NCI-H524 treated with DMSO at 0.1 percent for 48 hours (cell line): ENCODE measurements around the gene PAX3.
"Not testable (repeated sequence)": the region's sequence is repeated elsewhere in the genome, so short reads cannot be mapped to it uniquely, and the experiment has no call there.

Experiments used
- DNase-seq: peaks from one replicate; lab custom pipeline; 2025; lab: John Stamatoyannopoulos, UW

PAX3 gene

DNA sequence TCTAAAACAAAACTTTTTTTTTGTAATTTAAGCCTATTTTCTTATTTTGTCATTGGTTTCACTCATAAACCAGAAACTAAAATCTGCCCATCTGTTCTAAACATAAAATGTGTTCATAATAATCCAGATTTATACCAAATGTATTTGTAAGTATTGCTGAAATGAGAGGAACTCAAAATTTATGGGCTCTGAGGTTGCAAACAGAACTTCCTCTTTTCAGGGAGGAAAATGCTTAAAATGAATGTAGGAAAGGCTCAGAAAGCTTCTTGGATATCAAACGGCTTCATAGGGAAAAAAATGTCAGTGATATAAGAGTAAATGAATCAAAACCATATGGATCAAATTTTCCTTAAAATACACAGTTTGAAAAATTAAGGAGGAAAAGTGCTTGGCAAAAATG lies 83.9 kb downstream of the PAX3 start:
- no peak for DNase-seq

DNA sequence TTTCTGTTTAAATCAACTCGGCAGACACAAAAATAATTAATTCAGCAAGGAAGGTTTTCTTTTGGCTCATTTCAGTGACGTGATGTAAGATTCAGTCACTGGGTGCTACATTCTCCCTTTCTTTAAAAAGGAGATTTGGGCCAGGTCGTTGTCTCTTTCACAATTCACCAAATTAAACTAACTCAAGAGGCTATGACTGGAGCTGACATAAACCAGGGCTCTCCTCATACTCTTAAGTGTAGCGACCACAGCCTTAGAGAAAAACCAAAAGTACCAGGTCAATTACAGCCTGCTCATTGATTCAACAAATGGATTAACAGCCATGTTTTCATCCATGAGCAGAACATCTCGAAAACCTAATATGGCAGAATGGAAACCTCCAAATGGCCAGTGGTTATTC lies 85.7 kb downstream of the PAX3 start:
- DNase-seq, result no peak

DNA sequence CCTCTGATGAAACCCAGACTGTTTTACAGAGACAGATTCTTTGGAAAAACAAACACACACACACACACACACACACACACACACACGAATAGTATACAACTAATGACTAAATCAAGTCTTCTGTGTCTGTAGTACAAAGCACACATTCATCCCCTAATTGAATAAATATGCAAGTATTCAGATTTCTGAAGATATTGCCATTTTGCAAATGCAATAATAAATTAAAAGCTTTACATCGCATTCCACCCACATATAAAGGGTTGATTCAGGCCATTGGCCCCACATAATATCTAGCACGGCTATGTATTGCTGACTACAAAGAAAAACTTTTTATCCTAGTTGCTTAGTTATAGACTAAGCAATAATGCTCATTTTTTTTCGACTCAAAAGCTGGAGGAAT lies 86.2 kb downstream of the PAX3 start:
- no peak for DNase-seq

DNA sequence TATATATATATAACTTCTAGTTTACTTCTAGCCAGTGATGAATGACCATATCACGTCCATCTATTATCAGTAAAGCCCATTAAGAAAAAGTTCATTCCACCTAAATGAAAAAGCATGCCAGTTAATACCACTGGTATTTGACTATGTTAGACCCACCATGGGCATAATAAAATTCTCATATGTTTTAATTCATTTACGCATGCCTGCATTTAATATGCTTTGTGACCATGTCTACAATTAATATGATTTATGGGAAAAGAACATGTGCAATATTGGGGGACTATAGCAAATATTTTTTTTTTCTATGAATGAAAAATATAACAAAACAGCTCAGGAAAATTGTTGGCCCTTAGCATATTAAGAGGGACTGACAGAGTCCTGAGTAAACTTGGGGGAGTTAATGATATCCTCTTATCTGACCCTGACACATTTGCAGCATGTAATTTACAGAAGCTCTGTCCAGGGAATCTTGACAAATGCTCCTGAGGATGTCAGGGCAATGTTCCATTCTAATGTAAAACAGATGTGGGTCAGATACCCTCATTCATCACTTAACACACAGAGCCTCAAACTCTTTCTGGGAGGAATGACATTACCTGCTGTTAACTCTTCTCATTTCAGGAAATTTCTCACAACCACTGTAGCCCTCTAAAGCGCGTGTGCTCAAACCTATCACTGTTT lies 90.6 kb downstream of the PAX3 start:
- no peak for DNase-seq

DNA sequence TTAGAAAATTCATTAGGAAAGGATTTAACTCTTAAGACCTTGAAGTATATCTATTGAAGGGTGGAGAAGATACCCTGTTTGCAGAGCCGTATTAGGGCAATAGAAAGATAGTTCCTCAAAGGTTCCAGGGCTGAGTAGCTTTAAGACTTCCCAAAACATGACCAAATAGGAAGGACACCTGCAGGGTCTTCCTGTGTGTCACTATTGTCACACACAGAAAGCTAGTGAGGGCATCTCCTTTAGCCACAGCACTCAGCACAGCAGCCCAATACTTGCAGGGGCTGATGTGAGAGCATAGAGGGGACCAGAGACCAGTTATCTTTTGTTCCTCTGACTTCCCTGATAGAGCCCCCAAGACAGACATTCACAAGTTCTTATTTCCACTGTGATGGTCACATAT lies 93.7 kb downstream of the PAX3 start:
- no peak for DNase-seq

DNA sequence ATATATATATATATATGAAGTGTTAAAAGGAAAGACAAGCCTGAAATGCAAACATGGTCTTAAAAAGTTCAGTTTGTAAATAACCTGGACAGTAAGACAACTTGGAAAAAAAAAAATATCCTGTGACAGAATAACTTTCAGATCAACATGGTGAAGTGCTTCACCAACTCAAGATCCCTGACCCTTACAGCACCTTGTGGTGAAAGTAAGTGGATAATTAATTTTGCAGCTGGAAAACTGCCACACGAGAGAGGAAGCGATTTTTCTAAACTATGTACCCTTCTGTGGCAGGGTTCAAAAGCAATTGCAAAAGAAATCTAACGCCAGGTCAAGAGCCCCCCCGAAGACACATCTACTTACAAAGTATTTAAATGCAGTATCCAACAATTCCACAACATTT lies 95.8 kb downstream of the PAX3 start:
- DNase-seq, result no peak

DNA sequence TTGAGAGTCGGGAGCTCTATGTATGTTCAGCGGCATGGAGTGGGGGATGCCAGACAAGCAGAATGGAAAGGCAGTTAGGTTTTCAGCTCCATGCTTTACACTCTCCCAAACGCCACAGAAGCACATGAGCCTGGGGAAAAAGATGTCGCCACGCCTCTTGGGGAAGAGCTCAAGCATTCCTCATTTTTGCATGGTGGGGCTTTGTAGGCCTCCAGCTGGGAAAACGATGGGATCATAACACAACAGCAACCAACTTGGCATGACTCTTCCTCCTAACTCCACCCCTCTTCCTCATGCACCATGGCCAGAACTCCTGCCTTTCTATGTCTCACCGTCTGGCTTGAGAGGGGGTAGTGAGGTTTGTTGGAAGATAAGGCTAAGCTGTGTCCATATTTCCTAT lies 102.6 kb downstream of the PAX3 start:
- no peak for DNase-seq

DNA sequence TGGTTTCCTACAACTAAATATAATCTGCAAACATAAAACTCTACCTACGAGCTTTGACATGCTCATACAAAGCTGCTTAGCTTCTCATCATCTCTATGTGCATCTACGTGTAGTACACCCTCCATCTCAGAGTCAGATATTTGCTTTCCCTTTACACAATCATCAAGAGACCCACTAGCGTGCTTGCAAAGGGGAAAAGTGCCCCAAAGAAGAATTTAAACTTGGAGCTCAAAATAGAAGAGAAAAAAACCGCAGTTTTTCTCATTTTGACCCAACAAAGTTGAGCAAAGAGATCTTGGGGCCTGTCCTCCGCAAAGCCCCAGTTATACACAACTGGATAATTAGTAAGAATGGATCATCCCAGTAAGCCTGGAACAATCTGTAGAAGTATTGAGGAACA lies 104.1 kb downstream of the PAX3 start:
- no peak for DNase-seq

DNA sequence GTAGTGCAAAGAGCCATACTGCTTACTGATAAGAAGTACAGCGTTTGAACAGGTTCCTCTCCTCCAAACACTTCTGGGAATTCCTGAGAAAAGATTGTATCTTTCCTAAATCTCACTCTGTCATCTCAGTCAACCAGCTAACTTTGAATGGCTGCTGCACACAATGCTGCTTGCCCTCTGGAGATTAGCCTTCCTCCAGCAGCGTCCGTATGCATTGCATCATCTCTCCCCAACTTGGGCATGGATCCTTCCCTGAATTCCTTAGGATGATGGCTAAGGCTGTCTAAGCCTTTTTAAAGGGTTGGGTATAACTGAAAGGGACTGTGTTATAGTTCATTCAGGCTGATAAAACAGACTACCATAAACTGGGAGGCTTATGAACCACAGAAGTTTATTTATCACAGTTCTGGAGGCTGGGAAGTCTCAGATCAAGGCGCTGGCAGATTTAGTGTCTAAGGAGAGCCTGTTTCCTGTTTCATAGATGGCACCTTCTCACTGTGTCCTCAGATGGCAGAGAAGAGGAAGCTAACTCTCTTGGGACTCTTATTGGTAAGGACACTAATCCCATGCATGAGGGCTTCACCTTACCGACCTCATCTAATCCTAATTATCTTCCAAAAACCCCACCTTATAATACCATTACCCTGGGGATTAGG lies 105.3 kb downstream of the PAX3 start:
- no peak for DNase-seq

DNA sequence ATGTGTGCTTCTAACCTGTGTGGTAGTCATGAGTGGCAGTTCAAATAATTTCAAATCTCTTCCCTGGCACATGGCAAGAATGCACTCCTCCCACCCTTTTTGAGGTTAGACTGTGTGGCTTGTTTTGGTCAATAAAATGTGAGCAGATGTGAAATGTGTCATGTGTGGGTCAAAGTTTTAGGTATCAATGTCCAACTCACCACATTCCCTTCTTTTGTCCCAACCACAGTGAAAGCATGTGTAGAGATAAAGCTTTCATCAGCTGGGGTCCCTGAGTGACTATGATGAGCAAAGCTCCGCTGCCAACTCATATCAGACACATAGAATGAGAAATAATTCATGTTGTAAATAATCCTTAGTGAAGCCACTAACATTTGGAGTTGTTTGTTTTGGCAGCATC lies 118.2 kb downstream of the PAX3 start:
- no peak for DNase-seq

DNA sequence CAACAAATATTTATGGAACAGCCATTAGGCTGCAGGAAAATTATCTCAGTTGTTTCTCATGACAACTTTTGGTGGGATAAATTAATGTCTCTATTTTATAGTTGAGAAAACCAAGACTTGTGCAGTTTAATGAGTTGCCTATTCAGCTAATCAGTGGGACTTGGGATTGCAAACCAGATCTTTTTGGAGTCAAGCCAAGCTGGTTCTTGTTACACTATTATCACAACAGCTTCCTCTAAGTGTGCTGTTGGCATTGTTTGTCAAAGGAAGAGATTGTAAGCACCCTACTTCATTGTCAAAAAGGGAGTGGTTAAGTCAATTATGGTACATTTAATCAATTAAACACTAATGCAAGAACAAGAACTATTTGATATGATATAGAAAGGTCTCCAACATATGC lies 119.2 kb downstream of the PAX3 start:
- DNase-seq, result no peak

DNA sequence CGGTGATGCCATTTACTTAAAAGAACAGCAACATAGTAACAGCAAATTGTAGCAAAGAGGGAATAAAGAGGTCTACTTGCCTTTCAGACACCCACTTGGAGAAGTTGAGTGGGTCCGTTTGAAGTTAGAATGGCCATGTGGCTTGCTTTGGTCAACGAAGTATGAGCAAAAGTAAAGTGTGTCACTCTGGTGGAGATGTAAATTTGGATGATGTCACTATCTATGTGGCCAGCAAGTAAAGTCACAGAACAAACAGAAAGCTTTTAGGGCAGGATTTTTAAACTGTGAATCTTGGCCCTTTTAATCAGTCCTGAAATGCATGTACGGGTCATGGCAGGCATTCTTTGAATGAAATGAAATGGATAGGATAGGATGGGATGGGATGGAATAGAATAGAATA lies 120.3 kb downstream of the PAX3 start:
- DNase-seq, result no peak

DNA sequence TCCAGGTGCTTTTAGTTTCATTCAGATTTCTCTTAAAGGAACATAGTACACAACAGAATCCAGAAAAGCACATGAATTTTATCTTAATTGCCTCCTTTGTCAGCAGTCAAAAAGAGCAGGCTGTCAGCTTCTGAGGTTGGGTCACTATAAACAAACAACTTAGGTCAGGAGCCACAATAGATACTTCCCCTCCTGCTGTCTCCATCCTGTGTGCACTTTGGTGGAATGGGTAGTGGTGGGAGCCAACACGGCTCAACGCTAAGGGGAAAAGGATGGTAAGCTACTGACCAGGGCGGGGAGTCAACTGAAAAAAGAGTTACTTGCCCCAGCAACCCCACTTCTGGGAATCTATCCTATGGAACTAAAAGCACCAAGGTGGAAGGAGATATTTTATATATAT lies 121.9 kb downstream of the PAX3 start:
- DNase-seq, result no peak

DNA sequence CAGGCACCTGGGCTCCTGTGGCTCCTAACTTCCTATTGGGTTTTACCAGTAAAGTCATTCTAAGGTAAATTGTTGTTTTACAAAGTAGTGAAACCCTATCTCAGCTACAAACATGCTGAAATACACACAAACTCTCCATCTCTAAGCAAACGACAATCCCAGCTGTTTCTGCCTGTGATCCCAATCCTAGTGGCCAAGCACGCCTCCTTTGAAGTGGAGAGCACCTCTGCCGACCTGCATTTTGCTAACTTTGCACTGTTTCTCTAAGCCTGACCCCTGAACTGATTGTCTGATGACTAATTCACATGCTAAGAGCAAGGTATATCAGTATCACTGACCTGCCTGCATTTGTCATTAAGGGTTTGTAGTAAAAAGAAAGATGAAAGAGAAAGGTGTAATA lies 124.3 kb downstream of the PAX3 start:
- DNase-seq, result no peak

DNA sequence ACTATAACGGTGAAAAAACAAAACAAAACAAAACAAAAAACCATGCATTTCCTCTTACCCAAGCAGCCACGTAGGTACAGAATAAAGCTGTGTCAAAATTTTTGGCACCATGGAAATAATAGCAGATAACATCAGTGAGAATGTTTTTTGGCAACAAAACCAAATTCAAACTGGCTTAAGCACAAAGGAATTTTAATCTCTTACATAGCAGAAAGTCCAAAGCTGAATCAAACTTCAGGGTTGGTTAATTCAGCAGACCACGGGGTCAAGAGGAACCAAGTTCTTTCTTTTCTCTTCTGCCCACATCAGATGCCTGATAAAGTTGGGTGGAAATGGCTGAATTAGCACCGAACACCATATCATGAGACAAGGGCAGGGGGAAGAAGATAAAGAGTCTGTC lies 129.5 kb downstream of the PAX3 start:
- DNase-seq, result no peak

DNA sequence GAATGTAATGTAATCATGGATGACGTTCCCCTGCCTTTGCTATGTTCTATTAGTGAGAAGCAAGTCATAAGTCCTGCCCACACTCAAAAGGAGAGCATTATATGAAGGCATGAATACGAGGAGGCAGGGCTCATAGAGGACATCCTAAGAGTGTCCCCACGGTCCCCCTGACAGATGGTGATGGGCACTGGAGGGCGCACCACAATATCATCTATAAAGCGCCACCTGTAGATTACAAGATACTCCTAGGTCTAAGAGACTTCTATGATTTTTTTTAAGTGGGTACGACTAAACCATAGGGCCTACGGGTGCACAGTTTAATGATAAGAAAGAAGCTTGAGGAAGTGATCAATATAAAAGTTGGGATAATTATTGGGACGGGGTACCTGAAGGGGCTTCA lies 131.0 kb downstream of the PAX3 start:
- no peak for DNase-seq

DNA sequence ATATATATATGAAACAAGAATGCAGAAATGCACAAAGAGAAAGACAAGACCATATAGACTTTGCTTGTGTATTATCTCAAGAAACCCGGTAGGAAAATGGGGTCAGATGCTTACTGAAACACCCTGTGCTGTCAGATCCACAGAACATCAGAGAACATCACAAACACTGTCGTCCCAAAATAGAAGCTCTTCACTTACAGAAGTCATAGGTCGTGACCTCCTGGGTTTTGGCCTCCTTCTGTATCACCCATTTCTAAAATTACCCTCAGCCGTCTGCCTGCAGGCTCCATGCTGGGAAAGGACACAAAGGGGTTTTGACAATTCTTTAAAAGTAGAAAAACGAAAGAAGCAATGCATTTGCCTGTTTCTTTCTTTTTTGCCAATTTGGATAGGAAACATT lies 137.9 kb downstream of the PAX3 start:
- no peak for DNase-seq

DNA sequence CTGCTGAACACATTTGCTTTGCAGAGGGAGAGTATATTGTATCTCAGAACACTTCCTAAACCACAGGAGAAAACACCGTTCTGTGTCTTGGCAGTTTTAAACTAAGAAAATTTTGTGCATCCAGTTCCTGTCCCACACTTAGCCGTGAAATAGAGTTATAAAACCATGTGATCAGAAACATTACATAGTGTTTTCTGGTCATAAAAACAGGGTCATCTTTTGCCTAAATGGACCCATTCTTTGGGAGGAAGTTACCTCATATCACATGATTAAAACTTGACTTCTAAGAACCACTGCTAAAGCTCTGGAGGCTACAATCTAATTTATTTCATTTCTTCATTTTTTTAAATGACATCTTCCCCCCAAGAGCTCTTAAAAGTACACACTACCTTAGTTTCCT lies 138.7 kb downstream of the PAX3 start:
- DNase-seq, result no peak

DNA sequence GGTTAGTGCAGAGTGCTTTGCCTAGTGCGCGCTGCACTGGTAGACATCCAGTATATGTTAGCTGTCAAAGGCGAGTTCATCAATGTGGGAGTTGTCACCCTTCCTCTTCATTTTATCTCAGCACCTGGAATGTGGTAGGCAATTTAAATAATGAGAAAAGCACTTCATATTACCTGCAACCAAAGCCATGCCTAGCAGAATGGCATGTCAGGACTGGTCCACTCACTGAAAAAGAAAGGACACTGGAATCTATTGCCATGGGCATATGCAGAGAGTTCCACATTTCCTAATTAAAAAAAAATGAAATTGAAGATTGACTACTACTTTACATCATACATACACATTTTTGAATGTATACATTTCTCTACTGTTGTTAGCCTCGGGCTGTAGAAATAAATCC lies 139.6 kb downstream of the PAX3 start:
- no peak for DNase-seq

DNA sequence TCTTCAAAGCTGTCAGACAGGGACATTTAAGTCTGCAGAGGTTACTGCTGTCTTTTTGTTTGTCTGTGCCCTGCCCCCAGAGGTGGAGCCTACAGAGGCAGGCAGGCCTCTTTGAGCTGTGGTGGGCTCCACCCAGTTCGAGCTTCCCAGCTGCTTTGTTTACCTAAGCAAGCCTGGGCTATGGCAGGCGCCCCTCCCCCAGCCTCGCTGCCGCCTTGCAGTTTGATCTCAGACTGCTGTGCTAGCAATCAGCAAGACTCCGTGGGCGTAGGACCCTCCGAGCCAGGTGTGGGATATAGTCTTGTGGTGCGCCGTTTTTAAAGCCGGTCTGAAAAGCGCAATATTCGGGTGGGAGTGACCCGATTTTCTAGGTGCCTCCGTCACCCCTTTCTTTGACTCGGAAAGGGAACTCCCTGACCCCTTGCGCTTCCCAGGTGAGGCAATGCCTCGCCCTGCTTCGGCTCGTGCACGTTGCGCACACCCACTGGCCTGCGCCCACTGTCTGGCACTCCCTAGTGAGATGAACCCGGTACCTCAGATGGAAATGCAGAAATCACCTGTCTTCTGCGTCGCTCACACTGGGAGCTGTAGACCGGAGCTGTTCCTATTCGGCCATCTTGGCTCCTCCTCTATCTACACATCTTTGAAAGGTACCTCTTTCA lies 143.7 kb downstream of the PAX3 start:
- not testable (repeated sequence) for DNase-seq
